PFSK-1 (cell line): ENCODE data around the gene CPB2.

ENCODE experiments used
- FOXP2 ChIP-seq: optimal IDR thresholded peaks from 2 replicates; pipeline ENCODE3; 2011; ENCODE audit warnings: borderline replicate concordance, control low read depth, inconsistent platforms; ENCODE audit not compliant: insufficient read depth; ENCODE audit errors: extremely low read length, extremely low read depth
- POLR2AphosphoS5 ChIP-seq: IDR thresholded peaks from 2 replicates; pipeline ENCODE4 v1.6.1; 2012; ENCODE audit warnings: low read depth, mild to moderate bottlenecking, control low read depth, low read length, moderate library complexity
- SIN3A ChIP-seq: IDR thresholded peaks from 2 replicates; pipeline ENCODE4 v1.6.1; 2012; ENCODE audit warnings: mild to moderate bottlenecking, low read length, moderate library complexity, borderline replicate concordance; ENCODE audit not compliant: insufficient read depth
- TAF1 ChIP-seq: IDR thresholded peaks from 2 replicates; pipeline ENCODE4 v1.6.1; 2012; ENCODE audit warnings: low read length, control low read depth, borderline replicate concordance; ENCODE audit not compliant: insufficient read depth
- TF ChIP-seq, protein P1 (sequence below), 2 experiments: IDR thresholded peaks; 2 replicates each; pipeline versions ENCODE4 v1.6.1 to v1.8.0; 2011 to 2012; ENCODE audit warnings: low read depth in 2 of 2, low read length in 2 of 2, control low read depth in 1 of 2, inconsistent platforms in 1 of 2, mild to moderate bottlenecking in 1 of 2, moderate library complexity in 1 of 2; ENCODE audit not compliant: insufficient read depth in 1 of 2

CPB2 gene

DNA sequence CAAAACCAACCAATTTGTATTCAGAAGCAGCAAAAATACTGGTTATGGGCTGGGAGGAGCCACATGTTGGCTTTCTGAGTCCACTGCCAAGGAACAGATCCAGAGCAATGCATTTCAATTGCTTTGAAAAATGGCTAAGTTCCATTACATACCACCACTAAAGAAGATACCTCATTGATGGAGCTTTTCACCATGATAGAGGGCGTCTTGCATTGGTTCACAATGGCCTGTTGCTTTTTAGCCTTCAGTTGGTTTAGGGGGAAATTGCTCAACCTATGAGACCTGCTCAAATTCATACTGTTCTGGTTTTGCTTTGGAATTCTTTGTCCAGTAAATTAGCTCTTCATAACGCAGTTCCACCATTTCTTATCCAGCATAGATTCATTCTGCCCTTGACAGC lies 21.2 kb upstream of the CPB2 start:
- TF ChIP-seq, protein P1, sequence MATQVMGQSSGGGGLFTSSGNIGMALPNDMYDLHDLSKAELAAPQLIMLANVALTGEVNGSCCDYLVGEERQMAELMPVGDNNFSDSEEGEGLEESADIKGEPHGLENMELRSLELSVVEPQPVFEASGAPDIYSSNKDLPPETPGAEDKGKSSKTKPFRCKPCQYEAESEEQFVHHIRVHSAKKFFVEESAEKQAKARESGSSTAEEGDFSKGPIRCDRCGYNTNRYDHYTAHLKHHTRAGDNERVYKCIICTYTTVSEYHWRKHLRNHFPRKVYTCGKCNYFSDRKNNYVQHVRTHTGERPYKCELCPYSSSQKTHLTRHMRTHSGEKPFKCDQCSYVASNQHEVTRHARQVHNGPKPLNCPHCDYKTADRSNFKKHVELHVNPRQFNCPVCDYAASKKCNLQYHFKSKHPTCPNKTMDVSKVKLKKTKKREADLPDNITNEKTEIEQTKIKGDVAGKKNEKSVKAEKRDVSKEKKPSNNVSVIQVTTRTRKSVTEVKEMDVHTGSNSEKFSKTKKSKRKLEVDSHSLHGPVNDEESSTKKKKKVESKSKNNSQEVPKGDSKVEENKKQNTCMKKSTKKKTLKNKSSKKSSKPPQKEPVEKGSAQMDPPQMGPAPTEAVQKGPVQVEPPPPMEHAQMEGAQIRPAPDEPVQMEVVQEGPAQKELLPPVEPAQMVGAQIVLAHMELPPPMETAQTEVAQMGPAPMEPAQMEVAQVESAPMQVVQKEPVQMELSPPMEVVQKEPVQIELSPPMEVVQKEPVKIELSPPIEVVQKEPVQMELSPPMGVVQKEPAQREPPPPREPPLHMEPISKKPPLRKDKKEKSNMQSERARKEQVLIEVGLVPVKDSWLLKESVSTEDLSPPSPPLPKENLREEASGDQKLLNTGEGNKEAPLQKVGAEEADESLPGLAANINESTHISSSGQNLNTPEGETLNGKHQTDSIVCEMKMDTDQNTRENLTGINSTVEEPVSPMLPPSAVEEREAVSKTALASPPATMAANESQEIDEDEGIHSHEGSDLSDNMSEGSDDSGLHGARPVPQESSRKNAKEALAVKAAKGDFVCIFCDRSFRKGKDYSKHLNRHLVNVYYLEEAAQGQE (IDR thresholded peaks at IDR 0.05; ENCODE audit: insufficient read depth in 1 of 2, low read depth in 2 of 2, low read length in 2 of 2) = no peak
- TF ChIP-seq SIN3A (no peak), POLR2AphosphoS5 (no peak), TAF1 (no peak), FOXP2 (no peak)

DNA sequence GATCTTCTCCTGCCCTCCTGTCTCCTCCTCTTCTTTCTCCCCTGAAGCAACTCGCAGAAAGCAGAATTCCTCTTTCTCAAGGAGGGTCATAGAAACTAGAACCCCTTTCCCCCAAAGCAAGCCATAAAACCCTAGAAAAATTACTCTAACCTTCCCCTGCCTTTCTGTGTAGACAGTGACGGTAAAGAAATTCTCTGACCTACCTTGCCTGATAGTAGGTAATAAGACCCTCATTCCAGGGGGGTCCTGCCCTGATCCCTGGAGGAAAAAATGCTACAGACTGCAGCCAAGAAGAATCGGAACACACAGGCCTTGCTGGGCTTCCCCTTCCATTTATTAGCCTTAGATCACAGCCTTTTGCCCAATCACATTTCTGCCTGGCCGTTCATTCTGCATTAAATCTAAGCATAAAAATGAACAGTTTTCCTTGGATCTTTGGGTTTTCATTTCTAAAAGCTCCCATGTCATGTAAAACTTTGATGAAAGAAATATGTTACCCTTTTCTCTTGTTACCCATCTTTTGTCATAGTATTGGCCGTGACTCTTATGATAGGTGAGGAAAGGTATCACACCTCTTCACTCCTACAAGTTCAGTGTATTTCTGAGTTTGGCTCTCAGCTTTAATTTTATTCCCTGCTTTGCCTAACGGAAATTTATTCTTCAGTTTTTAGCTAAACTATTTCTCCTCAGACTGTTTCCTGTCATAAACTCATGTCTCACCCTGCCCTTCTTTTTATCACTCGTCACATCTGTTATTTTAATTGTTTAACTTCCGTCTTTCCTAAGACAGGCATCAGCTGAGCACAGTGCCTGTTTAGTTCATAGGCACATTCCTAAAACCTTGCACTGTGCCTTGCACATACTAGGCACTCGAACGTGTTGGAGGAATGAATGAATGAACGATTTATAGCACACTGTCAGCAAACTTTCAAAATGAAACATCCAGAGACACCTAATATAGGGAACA lies 20.4 kb upstream of the CPB2 start:
- no peak for TF ChIP-seq FOXP2

DNA sequence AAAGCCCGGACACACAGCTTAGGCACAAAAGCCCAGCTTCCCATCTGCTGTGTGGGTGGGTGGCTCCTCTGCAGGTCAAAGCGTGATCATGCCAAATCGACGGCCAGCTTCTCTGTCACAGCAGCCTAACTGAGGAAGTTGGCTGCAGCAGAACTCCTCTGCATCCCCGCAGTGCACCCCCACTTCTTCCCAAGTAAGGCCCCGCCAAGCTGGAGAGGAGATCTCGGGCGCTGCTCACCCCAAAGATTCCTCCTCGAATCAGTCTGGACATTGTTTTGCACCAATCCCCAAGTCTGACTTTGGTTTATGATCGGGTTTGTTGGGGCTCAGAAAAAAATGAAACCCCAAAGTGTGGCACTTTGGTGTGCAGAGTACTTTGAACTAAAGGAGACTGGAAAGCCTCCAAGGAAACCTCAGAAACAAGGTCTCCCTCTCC lies 19.7 kb upstream of the CPB2 start:
- TF ChIP-seq SIN3A = no peak
- TF ChIP-seq POLR2AphosphoS5 = no peak
- TF ChIP-seq, protein P1 (IDR thresholded peaks at IDR 0.05; ENCODE audit: insufficient read depth in 1 of 2, low read depth in 2 of 2, low read length in 2 of 2) = no peak
- TF ChIP-seq TAF1 = no peak
- TF ChIP-seq FOXP2 = no peak

DNA sequence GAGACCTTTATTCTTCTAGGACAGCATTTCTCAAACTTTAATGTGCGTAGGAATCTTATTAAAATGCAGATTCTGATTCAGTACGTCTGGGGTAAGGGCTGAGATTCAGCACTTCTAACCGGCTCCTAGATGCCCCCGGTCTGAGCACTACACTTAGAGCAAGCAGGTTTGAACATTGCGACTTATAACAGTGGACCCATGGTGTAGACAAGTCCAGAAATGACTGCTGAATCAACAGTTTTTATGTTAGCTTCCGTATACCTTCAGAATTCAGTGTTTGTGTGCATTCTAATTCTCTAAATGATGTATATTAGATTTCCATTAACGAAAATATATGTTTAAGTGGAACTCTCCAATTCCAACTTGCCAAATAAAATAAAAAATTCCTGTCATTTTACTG lies 17.5 kb upstream of the CPB2 start:
- TF ChIP-seq TAF1 (no peak), FOXP2 (no peak), SIN3A (no peak), POLR2AphosphoS5 (no peak)
- TF ChIP-seq, protein P1 (IDR thresholded peaks at IDR 0.05; ENCODE audit: insufficient read depth in 1 of 2, low read depth in 2 of 2, low read length in 2 of 2) = no peak

DNA sequence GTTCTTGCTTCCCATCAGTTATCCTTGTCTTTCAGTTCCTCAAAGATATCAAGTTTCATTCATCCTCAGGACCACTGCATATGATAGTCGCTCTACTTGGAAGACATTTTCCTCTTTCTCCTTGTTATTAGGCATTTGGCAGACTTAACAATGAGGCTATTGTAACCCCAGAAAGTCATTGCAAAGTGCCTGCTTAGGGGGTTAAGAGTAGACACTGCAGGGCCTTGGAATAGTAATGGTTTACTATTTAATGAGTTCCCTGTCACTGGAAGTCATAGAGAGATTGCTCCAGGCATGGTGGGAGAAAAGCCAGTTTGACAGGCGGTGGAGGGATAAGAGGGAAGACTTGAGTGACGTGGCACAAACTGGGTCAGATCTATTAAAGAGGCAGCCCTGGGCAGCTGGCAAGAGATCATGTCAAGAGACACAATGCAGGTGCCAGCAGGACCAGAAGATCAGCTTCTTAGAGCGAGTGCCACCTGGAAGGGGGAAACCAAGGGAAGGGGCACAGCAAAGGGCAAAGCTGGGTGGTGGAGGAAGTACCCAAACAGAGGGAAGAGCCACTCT lies 16.8 kb upstream of the CPB2 start:
- TF ChIP-seq SIN3A (no peak), FOXP2 (no peak), POLR2AphosphoS5 (no peak)
- TF ChIP-seq, protein P1 (IDR thresholded peaks at IDR 0.05; ENCODE audit: insufficient read depth in 1 of 2, low read depth in 2 of 2, low read length in 2 of 2) = no peak
